ENCODE results near the gene RFC3.

GRCh38 chr13:33842986-33843385 is 25.0 kb downstream of the RFC3 start:
- TF ChIP-seq CTCF (IDR thresholded peaks at IDR 0.05) (no peak), POLR2AphosphoS5 (IDR thresholded peaks at IDR 0.05) (no peak)
